Keratinocyte (primary cell): ENCODE results near the gene RETSAT.

Source experiments
- EZH2 ChIP-seq: IDR thresholded peaks from one replicate; pipeline ENCODE4 v1.6.1; 2012; ENCODE audit warnings: inconsistent platforms, mild to moderate bottlenecking, low read length, moderate library complexity
- TF ChIP-seq, protein P1 (sequence below), 3 experiments: IDR thresholded peaks in 1 of 3; conservative IDR thresholded peaks in 1 of 3; optimal IDR thresholded peaks in 1 of 3; 2 replicates in 2 of 3; 3 replicates in 1 of 3; pipeline versions ENCODE3 to v1.5.1; 2011; ENCODE audit warnings: low read length in 3 of 3, mild to moderate bottlenecking in 3 of 3, moderate library complexity in 2 of 3, control low read depth in 1 of 3, inconsistent platforms in 1 of 3; ENCODE audit not compliant: insufficient read depth in 2 of 3; ENCODE audit errors: extremely low read depth in 1 of 3

- TF ChIP-seq, protein P1, sequence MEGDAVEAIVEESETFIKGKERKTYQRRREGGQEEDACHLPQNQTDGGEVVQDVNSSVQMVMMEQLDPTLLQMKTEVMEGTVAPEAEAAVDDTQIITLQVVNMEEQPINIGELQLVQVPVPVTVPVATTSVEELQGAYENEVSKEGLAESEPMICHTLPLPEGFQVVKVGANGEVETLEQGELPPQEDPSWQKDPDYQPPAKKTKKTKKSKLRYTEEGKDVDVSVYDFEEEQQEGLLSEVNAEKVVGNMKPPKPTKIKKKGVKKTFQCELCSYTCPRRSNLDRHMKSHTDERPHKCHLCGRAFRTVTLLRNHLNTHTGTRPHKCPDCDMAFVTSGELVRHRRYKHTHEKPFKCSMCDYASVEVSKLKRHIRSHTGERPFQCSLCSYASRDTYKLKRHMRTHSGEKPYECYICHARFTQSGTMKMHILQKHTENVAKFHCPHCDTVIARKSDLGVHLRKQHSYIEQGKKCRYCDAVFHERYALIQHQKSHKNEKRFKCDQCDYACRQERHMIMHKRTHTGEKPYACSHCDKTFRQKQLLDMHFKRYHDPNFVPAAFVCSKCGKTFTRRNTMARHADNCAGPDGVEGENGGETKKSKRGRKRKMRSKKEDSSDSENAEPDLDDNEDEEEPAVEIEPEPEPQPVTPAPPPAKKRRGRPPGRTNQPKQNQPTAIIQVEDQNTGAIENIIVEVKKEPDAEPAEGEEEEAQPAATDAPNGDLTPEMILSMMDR (optimal IDR thresholded peaks at IDR 0.05 in 1 of 3, IDR thresholded peaks at IDR 0.05 in 1 of 3, conservative IDR thresholded peaks at IDR 0.05 in 1 of 3; ENCODE audit: extremely low read depth in 1 of 3, insufficient read depth in 2 of 3, low read length in 3 of 3) = no peak
- no peak for TF ChIP-seq EZH2
These were observed 15.2 kb upstream of the RETSAT start for GRCh38 chr2:85369500-85369899.
